Fibroblast of mammary gland (primary cell): ENCODE results near the gene SRGAP2B.
"Not testable (repeated sequence)": the region's sequence is repeated elsewhere in the genome, so short reads cannot be mapped to it uniquely, and the experiment has no call there.

ENCODE experiments used
- DNase-seq: peaks from one replicate; pipeline ENCODE4 v3.0.0-alpha.2; 2010; ENCODE audit warnings: low read depth
- H3K4me3 ChIP-seq: 2 replicates; pipeline ENCODE4 v1.5.1; 2011; ENCODE audit warnings: low read depth, mild to moderate bottlenecking, low read length, moderate library complexity; ENCODE audit not compliant: control insufficient read depth

The SRGAP2B gene

DNA sequence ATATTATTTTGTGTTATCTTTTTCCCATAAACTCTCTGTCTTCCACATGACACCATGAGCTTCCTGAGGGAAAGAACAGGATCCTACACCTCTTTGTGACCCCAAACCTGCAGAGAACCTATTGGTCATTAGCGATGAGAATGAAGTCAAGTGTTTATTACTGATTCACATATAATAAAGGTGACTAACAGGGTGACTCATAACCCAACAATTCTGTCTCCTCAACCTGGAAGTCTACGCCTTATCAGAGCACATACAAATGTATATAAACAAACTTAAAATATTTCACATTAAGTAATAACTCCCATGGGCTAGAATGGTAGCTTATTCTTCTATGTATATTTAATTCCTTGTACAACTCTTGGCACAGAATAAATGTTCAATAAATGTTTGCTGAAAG, 117.3 kb downstream of the SRGAP2B start:
- H3K4me3 ChIP-seq, result not testable (repeated sequence)

GRCh38 chr1:144971936-144972335, 123.2 kb downstream of the SRGAP2B start:
- H3K4me3 ChIP-seq, DNase-seq: not testable (repeated sequence)

More for the DNA sequence above, 117.3 kb downstream of the SRGAP2B start:
- not testable (repeated sequence) for DNase-seq

DNA sequence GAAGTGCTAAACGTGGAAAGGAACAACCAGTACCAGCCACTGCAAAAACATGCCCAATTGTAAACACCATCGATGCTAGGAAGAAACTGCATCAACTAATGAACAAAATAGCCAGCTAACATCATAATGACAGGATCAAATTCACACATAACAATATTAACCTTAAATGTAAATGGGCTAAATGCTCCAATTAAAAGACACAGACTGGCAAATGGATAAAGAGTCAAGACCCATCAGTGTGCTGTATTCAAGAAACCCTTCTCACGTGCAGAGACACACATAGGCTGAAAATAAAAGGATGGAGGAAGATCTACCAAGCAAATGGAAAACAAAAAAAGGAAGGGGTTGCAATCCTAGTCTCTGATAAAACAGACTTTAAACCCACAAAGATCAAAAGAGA, 128.6 kb downstream of the SRGAP2B start:
- not testable (repeated sequence) for H3K4me3 ChIP-seq, DNase-seq

GRCh38 chr1:144964765-144965164, 130.4 kb downstream of the SRGAP2B start:
- not testable (repeated sequence) for H3K4me3 ChIP-seq, DNase-seq

GRCh38 chr1:144964186-144964585, 130.9 kb downstream of the SRGAP2B start:
- not testable (repeated sequence) for DNase-seq, H3K4me3 ChIP-seq

GRCh38 chr1:144963571-144963970, 131.6 kb downstream of the SRGAP2B start:
- not testable (repeated sequence) for DNase-seq, H3K4me3 ChIP-seq

- not testable (repeated sequence) for DNase-seq, H3K4me3 ChIP-seq
Measured at GRCh38 chr1:144961604-144962583, 133.2 kb downstream of the SRGAP2B start.

GRCh38 chr1:144960929-144961488, 134.1 kb downstream of the SRGAP2B start:
- DNase-seq, H3K4me3 ChIP-seq: not testable (repeated sequence)

GRCh38 chr1:144948390-144948789, 146.7 kb downstream of the SRGAP2B start:
- not testable (repeated sequence) for H3K4me3 ChIP-seq, DNase-seq

GRCh38 chr1:144947495-144947894, 147.6 kb downstream of the SRGAP2B start:
- not testable (repeated sequence) for H3K4me3 ChIP-seq, DNase-seq

DNA sequence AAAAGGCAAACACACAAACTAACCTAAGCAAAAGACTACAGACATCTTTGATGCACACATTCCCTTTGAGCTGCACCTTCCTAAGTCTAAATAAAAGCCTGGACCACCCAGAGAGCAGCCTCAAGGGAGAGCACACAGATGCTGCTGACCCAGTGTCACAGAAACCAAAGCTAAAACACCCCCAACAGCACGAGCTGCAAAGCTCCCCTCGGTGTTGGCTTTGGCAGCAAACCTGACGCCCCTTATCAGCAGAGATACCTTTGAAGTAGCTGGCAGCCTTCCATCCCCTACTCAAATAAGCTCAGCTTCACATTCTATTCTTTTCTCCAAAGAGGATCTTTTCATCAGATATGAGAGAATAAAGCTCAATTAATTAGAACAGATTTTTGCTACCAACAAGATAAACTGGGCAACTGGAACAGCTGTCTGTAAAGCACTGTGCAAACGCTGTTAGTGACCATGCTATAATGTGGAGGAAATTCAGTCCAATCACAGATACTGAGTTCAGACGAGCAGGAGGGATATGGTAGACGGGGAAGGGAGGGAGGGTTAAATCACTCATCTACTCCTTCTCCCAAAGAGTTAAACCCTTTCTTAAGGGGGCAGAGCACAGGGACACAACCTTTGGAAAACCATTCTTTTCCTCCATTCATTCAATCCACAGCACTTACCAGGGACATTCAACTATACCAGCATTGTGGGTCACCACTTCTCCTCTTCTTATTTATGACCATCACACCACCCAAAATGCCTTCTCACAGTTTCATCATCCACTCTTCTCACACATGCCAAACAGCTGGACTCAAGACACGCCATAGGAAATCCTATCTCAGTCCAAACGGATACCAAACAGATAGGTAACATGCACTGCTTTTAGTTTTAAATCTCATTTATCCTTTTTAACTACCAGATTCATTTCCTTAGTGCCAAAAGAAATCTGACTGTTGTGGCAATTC, 148.3 kb downstream of the SRGAP2B start:
- DNase-seq, H3K4me3 ChIP-seq: not testable (repeated sequence)

DNA sequence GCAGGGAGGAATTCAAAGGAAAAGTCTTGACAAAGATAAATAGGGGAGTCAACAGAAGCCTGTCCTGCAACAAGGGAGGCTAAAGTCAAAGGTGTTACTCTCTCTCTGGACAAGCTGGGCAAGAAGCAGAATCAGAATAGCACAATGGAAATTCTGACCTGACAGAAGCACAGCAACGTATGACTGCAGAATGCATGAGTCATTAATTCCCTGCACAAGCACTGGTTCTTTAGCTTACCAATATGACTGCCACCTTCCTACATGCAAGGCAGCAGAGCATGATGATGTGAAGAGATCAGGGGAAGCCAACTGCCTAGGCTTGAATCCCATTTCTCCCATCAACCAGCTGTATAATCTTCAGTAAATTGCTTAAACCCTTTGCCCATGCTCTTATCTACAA, 153.4 kb downstream of the SRGAP2B start:
- H3K4me3 ChIP-seq, DNase-seq: not testable (repeated sequence)

GRCh38 chr1:144940054-144940453, 155.1 kb downstream of the SRGAP2B start:
- H3K4me3 ChIP-seq, DNase-seq: not testable (repeated sequence)

DNA sequence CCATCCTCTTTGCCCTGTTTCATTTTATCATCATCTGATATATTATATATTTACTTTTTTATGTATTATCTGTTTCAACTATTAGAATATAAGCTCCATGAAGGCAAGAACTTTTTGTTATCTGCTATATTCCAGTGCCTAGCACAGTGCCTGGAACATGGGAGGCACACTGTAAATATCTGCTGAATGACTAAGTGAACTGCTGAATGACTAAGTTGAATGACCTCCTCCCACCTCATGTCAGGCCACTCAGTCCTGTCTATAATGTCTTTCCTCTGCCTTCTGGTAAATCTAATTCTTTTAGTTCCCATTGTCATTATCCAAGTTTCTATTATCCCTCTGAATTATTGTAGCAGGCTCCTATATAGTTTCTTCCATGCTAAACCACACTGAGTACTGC, 156.5 kb downstream of the SRGAP2B start:
- DNase-seq, H3K4me3 ChIP-seq: not testable (repeated sequence)

DNA sequence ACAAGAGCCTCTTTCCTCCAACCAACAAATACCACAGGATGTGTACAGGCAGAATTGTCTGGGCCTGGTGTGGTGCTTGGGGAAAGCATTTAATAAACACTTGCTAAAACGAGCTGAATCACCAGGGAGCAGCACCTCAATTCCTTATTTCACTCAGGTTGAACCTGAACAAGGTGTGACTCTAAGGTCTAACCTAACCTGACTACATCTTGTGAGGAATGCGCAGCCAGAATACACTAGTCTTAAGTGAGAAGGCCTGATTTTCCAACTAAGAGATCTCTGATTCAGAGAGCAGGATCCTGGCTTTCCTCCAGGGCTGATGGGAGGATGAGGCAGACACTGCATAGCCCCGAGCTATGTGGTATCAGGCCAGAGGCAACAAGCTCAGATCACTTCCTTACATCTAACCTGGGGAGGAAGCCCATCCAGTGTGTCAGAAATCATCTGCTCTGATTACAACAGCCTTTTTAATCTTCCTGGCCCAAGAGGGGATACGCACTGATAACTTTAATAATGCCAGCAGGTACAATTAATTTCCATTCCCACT, 158.9 kb downstream of the SRGAP2B start:
- not testable (repeated sequence) for H3K4me3 ChIP-seq, DNase-seq

GRCh38 chr1:144935310-144935709, 159.8 kb downstream of the SRGAP2B start:
- H3K4me3 ChIP-seq, DNase-seq: not testable (repeated sequence)

GRCh38 chr1:144933014-144933413, 162.1 kb downstream of the SRGAP2B start:
- not testable (repeated sequence) for H3K4me3 ChIP-seq, DNase-seq

GRCh38 chr1:144932153-144932552, 163.0 kb downstream of the SRGAP2B start:
- not testable (repeated sequence) for H3K4me3 ChIP-seq, DNase-seq
